Body of pancreas (tissue), 4 donors: ENCODE measurements around the gene IDH2.

Source experiments
- POLR2A ChIP-seq, 3 donors: fragments of 450-650 bp; IDR thresholded peaks; one replicate each; pipeline ENCODE4 v1.6.1; 2016; ENCODE audit warnings: antibody characterized with exemption in 3 of 3, mild to moderate bottlenecking in 2 of 3
- TF ChIP-seq, protein P1 (sequence below), 7 experiments: fragments of 450-650 bp in 4 of 7; fragments of 200-600 bp in 3 of 7; sonication (generic) in 3 of 7; IDR thresholded peaks; one replicate each; pipeline ENCODE4 v1.5.1; 2016 to 2019; ENCODE audit warnings: antibody characterized with exemption in 7 of 7

DNA sequence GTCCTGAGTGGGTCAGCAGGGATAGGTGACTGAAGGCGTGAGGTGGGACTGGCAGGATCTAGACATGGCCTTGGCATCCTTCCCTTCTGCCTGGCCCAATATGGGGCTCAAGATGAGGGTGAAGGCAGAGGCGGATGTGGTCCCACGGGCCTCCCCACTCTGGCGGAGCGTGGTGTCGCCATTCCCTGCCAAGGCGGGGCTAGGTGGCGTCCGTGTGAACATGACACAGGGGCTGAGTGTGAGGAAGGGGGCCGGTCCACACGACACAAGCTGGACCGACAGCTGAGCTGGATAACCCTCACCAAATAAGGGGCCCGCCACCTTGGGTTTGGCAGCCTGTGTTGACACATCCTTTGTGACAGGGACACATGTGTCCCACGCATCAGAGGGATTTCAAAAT is 58.1 kb downstream of the IDH2 start:
- TF ChIP-seq, protein P1, sequence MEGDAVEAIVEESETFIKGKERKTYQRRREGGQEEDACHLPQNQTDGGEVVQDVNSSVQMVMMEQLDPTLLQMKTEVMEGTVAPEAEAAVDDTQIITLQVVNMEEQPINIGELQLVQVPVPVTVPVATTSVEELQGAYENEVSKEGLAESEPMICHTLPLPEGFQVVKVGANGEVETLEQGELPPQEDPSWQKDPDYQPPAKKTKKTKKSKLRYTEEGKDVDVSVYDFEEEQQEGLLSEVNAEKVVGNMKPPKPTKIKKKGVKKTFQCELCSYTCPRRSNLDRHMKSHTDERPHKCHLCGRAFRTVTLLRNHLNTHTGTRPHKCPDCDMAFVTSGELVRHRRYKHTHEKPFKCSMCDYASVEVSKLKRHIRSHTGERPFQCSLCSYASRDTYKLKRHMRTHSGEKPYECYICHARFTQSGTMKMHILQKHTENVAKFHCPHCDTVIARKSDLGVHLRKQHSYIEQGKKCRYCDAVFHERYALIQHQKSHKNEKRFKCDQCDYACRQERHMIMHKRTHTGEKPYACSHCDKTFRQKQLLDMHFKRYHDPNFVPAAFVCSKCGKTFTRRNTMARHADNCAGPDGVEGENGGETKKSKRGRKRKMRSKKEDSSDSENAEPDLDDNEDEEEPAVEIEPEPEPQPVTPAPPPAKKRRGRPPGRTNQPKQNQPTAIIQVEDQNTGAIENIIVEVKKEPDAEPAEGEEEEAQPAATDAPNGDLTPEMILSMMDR (IDR thresholded peaks at IDR 0.05): no peak
- TF ChIP-seq POLR2A (IDR thresholded peaks at IDR 0.05): no peak
